Stimulated activated CD4-positive, alpha-beta T cell treated with anti-CD3 and anti-CD28 coated beads, Interleukin-4, amount 100 ng/mL, for 4 hours (primary cell): ENCODE data around the gene MMEL1.
"Not testable (repeated sequence)": the region's sequence is repeated elsewhere in the genome, so short reads cannot be mapped to it uniquely, and the experiment has no call there.

ENCODE experiments used
- DNase-seq, 2 experiments: peaks; one replicate each; pipeline ENCODE4 v3.0.0-alpha.2; 2020

Gene MMEL1

DNA sequence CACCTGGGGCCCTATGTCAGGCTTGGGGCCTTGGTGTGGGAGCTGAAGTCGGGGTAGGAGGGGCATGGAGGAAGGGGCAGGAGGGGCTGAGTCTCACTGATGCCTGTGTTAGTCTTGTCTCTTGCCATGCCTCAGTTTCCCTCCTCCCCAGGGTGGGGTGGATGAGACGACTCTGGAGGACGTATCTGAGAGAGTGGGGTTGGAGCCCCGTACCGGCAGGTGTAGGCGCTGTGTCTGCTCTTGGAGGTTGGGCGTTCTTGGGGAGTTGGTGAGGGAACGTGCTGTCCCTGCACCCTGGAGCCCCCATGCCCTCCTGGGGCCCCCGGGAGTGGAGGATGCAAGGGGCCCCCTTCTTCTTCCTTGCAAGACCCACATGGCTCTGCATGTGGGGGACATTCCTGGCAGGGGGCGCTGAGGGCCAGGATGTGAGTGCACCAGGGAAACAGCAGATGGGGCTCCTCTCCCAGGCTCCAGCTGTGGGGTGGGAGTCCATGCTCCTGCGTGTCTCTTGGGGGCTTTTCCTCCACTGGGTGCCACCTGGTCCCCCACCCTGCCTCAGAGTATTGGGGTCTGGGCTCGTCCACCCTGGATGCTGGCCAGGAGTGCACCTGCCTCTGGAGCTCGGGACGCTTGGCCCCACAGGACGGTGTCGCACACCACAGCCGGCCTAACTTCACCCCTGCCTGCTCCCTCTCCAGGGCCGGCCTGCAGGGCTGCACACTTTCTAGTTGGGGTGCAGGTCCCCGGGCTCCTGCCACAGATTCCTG, 78.0 kb downstream of the MMEL1 start:
- DNase-seq, result peak; percentile 46 to 53

DNA sequence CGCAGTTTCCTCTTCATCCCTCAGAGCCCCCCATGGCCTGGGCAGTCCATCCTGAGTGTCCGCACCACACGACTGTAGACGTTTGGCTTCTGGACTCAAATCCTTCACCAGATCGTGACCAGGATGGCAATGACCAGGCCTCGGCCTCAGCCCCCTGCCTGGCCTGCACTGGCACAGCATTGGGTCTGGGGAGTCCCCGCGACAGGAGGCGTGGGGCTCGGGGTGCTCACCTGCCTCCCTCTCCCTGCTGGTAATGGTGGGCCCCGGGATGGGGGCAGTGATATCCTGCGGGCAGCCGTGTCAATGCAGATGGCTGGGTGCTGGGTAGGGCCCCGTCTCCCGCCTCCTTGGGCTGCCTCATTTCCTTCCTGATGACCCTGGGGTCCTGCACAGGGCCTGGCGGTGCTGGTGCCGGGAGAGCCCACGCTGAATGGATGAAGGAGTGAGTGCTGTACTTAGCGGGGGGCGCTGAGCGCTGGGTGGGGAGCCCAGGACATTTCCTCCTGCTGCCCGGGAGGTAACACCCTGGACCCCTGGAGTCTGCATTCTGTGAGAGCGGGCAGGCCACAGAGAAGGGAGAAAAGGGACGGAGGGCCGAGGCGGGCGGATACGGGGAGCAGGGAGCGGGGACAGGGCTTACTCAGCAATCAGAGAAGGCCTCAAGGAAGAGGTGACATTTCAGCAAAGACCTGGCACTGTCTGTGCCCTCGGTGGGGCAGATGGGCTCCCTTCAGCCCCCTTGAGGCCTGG, 78.8 kb downstream of the MMEL1 start:
- no peak for DNase-seq

DNA sequence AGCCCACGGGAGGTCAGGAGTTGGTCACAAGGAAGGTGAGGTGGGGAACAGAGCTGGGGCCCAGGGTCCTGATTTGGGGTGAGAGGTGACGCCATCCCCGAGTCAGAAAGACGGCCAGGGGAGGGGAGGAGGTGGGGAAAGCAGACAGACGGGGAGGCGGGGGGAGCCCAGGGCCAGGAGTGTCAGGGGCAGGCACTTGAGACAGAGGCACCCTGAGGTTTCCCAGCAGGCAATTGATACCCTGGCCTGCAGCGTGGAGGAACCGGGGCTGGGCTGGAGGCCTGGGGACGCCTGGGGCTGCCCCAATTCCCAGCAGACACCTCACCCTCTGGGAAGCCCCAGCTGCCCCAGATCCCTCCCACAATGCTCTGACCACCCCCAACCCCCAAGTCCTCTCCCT, 79.7 kb downstream of the MMEL1 start:
- not testable (repeated sequence) for DNase-seq

DNA sequence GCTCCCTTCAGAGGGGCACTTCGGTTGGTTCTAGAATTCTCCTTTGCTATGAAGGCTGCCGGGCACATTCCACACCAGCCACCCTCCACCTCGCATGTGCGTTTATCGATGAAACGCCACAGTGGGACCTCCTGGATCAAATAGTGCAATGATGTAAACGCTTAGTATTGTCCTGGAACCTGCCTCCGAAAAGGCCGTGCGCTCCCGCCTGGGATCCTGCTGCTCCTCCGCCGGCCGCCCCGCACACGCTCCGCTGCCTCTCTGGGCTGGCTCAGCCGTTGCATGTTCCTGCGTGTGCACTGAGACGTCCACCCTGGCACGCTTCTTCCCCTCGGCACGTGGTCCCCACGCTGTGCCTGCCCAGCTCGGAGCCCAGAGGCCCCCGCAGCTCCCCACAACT, 80.6 kb downstream of the MMEL1 start:
- DNase-seq, result no peak

DNA sequence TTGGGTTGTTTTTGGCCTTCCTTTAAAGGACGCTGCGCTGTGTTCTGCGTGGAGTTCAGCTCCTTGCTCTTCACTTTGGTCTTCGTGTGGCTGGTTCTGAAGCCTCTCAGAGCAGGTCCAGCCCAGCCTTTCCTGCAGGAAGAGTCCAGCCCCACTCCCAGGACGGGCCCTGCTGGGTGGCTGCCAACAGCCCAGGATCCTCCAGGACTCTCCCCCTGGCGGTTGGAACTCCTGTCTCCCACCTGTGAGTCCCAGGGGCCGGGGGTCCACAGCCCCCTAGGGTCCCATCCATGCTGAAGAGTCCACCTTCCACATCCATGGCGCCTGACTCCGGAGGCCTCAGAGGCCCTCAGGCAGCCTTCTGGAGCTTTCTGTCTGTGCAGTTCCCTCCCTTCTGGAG, 81.3 kb downstream of the MMEL1 start:
- DNase-seq, result not testable (repeated sequence)

DNA sequence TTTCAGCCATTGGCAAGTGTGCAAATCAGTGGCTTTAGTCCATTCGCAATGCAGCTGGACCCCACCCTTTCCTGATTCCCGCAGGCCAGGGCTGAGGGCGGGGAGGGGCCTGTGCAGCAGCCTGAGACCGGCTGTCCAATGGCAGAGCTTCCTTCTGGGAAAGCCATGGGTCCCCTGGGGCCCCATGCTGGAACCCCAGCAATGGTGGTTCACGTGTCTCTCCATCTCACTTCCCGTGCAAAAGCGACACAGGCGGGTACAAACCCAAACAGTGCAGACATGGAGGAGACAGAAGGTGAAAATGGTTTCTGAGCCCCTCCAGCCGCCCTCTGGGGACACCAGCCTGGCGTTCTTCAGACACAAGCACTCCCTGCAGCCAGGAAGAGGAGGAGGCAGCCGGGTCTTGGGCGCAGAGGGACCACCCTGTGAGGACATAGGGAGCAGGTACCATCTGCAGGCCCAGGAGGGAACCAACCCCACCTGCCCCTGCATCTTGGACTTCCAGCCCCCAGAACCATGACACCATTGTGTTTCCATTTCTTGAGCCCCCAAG, 82.4 kb downstream of the MMEL1 start:
- not testable (repeated sequence) for DNase-seq

DNA sequence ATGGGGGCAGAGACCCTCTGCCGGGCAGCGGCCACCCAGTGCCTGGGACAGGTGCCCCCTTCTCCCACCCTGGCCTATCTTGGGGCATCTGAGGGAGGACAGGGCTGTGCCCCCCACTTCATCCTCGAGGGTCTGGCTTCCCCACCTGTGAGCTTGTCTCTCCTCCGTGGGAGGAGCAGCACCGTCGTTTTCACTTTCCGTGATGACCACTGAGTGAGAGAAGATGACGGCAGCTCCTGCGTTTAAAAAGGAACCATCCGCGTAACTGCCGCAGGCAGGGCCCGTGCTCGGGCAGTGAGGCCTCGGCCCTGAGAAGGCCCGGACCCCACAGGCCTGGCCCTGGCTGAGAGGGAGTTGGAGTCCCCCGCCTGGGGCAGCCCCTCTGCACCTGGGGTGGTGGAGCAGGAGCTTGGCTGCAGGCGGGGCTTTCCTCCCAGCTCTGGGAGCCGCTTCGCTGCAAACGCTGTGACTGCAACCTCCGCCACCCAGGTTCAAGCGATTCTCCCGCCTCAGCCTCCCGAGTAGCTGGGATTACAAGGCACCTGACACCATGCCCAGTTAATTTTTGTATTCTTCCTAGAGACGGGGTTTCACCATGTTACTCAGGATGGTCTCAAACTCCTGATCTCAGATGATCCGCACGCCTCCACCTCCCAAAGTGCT, 83.3 kb downstream of the MMEL1 start:
- not testable (repeated sequence) for DNase-seq

DNA sequence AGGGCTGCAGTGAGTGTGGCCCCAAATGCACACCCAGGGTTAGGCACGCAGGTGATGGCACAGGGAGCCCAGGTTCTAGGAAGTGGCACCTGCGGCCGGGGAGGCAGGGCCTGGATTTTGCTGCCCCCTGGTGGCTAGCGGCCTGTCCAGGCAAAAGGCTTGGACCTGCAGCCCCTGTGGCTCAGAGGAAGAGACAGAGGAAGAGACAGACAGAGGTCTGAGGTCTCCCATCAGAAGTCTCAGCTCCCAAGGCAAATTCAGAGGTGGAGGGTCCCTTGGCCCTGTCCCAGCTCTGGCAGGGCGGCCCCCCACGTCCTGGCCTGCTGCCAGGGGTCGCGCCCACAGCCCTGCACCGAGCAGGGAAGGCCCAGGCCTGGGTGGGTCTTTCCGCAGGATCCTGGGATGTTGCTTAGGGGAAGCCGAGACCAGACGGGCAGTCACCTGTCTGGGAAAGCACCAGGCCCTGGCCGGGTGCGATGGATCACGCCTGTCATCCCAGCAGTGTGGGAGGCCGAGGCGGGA, 84.7 kb downstream of the MMEL1 start:
- DNase-seq, result peak; percentile 78 to 82

DNA sequence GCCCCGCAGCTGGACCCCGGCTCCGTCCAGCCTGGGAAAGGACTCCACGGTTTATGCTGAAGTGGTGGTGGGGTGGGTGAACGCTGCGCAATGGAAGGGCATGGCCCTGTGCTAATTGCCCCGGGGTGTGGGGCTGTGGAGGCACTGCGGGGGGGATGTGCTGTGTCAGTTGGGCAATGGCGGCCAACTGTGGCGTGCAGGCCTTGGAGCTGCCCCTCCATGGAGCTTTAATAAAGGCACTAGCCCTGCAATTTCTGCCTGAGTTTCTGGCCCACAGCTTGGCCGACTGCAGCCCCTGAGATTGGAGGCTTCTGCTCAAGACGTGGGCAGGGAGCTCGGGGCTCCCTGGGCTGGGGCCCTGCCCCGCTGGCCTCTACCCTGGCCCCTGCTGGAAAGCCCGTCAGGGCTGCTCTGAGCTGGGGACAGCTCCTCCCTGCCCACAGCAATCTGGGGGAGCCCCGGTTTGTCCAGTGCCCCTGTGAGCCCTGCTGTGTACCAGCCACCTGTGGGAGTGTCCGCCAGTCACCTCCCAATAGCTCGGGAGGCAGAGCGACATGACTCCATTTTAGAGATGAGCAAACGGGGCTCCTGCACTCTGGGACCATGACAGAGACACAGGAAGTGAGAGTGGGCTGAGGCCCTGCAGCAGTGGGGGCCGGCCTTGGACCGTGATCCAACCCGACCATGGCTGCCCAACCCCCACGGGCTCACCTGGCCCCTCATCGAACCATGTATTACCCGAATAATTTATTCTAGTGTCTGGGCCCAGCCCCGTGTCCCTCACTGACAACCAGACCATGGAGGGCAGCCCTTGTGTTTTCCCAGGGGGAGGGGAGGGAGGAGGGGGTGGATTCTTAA, 85.4 kb downstream of the MMEL1 start:
- DNase-seq, result peak; percentile 34 to 43

DNA sequence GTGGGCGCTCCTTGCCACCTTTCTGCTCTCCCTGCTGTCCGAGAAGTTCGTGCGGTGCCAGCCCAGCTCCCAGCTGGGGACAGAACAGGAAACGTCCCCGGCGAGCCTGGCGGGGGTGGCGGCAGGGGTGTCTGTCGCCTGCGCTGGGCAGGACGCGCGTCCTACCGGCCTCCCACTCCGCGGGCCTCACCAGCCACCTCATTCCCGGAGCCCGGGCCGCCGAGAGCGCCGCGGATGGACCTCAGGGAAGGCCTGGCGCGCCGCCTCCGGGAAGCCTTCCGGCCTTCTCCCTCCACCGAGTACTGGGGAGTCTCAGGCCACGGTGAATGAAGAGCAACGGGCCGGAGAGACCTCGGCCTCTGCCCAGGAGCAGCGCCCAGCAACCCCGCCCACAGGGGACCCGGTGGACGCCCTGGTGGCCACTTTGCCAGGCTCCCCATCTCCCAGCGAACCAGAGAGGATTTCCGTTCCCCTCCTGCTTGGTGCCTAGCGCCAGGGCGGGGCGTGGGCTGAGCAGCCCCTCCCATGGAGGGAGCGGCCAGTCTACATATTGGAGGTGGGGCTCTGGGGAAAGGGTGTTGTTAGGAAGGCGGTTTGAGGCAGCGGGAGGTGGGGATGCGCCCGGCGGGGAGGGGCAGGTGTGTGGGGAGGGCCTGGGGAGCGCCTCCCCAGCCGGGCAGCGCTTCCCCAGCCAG, 86.2 kb downstream of the MMEL1 start:
- peak; percentile 75 to 82 for DNase-seq

DNA sequence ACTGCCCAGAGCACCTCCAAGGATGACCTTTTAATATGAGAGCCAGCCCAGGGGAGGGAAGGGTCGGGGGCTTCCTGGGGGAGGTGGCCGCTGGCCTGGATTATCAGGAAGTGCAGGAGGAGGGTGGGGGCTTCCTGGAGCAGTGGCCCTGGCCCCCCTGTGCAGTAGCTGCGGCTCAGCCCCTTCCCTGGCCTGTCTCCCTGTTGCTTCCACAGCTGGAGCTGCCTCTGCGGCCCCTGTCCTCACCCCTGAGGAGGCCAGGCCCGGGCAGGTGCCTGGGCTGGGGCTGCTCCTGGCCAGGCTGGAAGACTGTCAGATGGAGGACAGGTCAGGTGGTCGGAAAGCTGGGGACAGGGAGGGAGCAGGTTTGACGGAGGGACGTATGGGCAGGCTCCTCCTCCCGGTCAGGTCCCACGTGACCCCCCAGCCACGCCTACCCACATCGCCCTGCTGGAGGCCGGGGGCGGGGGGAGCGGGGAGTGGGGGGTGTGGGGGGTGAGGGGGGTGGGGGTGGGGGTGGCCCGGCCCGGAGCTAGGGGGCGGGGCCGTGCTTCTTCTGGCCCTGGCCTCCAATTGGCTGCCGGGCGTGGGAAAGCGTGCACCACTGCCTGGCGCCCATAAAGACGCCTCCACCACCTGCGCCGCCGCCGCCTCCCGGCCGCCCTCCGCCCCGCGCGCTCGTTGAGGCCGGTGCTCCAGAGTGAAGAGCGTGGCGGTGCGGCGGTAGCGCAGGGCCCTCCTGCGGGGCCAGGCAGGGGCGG, 86.9 kb downstream of the MMEL1 start:
- peak; percentile 83 to 89 for DNase-seq

DNA sequence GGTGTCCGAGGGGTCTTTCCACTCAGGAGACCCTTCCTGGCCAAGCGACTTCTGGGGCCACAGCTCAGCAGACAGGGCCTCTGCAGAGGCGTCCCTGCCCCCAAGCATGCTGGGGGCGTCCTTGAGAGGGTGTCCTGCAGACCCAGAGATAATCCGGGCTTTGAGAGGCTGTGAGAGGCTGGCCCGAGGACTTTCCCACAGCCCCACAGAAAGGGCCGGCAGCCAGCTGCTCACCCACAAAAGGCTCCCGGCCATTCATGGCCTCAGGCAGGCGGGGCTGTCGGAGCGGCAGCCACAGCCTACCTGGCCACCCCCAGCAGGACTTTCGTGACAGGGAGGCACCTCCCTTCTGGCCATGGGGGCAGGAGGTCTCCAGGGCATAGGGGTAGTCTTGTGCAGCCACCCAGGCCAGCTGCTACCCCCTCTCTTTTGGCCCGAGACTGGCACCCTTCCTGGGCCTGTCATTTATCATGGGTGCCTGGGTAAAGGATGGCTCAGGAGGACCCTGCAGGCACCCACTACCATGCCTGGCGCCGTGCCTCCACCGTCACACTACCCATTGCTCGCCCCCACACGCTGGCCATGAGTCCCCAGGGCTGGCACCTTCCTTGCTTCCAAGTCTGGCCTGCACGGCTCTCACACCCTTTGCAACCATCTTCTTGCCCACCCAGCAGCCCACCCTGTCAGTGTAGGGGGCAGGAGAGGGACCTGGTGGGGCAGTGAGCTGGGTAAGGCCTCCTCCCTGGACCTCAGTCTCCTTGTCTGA, 87.8 kb downstream of the MMEL1 start:
- DNase-seq, result no peak

DNA sequence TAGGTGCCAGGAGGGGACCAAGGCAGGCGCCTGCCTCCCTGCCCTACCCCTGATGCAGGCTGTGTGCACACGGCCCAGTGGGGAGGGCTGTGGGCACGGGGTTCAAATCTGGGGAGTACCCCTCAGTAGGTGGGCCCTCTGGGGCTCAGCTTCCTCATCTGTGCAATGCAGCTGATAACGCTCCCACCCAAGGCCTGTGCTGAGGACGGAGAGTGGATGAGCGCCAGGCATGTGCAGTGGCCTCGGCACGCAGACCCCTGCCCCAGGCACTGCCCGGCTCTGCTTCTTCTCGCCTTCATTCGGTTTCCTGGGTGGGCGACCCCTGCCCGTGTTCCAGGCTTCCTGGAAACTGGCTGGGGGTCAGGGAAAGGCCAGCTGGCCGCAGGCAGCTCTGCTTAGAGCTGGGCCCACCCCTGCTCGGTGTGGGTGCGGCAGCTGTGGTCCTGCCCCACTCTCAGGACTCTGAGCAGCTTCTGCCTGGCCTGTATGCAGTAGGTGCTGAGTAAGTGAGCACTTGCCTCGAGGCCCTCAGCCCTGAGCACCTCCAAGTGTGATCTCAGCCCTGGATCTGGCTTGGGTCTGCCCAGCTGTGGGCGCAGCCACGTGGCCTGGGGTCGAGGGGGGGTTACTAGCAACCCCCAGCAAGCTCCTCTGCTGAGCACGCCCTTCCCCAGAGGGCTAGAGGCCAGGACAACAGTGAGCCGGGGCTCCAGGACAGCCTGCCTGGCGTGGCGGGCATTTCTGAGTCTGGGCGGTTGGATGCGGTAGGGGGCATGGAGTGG, 88.5 kb downstream of the MMEL1 start:
- DNase-seq, result no peak

DNA sequence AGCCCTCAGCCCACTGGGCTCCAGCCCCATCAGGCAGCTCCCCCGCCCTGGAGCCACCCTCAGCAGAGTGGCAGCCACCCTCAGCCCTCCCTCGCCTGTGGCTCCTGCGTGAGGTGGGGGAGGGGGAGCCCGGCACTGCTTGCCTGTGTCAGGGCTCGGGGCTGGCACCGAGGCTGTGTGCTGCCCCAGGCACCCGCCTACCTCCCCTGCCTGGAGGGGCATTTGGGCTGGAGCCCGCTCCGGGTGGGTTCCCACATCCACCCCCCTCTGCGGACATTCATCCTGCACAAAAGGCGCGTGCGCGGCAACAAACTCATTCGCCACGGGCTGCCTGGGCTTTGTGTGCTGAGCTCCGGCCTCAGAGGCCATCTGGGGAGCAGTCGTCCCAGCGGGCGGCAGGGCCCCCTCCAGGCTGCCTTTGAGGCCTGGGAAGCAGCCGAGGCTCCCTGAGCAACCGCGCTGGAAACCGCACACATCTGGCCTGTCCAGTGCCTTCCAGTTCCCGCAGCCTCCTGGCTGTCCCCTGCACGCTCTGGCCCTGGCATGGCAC, 89.2 kb downstream of the MMEL1 start:
- DNase-seq, result no peak

DNA sequence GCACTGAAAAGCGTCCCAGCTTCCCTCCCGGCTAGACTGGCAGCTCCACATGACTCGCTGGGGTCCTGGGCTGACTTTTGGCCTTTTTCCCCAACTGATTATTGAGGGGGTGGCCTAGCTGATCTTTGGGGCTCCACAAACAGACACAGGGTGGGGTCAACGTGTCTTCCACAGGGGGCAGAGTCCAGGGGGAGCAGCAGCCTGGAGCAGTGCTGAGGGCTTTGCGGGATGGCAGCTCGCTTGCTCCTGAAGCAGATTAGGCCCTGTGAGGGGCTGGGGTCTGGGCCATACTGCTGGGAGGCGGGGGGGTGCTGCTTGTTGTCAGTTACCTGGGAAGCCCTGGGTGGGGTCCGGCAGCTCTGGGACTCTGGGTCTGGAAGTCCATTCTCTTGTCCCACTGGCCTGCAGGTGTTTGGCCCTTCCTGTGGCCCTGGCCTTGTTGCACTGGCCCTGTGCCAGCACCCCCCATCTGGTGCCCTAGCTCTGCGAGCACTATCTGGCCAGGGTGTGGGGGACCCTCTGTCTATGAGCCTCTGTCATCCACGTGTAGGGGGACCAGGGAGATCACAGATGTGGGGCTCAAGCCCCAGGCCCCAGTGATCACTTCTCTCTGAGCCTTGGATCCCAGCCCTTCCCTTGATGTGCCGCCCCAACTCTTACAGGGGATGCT, 90.4 kb downstream of the MMEL1 start:
- DNase-seq, result no peak

DNA sequence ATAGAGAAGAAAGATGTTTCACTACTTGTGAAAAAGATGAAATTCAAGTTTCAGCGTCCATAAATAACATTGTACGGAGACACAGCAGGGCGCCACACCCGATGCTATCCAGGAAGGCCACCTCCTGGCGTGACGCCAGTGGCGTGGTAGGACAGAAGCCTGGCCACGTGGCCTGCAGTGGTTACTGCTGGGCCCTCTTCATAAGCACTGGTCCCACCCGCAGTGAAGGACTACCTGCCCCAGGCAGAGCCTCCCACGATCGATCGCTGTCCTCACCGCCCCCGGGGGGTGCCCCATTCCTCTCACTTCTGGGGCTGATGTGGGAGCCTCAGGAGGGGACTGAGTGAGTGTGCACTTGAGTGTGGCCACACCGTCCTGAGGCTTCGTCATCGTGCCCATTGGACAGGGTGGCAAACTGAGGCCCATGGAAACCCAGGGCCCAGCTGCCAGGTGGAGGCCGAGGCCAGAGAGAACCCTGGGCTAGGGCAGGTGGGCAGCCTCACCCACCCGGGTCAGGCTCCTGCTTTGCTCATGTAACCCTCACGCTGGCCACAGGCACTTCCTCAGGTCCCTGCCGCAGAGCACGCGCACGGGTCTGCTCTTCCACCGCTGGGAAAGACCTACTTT, 91.1 kb downstream of the MMEL1 start:
- no peak for DNase-seq

DNA sequence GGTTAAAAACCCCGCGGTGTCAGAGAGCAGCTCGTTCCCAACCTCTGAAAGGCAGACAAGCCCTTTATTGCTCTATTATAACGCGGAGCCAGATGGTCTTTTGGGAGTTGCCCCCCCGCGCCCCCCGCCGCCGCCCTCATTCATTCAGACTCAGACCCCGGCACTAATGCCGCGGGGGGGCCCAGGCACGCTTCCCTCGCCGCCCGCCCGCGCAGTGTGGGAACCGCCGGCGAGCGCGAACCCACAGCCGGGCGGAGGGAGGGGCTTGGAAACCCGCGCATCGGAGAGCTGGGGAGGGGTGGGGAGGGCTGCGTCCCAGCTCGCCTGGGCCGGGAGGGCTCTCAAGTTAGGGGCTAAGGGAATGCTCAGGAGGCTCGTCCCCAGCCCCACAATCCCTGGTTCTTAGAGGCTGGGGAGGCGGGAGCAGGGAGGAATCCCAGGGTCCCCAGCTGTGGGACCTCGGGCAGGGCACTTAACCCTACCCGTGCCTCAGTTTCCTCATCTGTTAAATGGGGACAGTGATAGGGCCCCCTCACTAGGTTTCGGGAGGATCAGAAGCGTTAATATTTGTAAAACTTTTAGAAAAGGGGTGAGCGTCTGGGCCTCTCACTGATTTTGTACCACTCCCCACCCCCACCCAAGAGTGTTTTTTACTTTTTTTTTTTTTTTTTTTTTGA, 91.9 kb downstream of the MMEL1 start:
- peak in 1 of 2 experiments; percentile 30 for DNase-seq
